OCI-LY7 (cell line): ENCODE data around the gene B3GNT5.

Experiments used
- CTCF ChIP-seq: fragments of 200-600 bp; sonication (generic); conservative IDR thresholded peaks from 2 replicates; pipeline ENCODE4 v1.5.1; 2014; ENCODE audit warnings: mild to moderate bottlenecking, antibody characterized with exemption, low read length, moderate library complexity, mixed read lengths
- EZH2phosphoT487 ChIP-seq: fragments of 200-600 bp; sonication (generic); IDR thresholded peaks from 2 replicates; pipeline ENCODE4 v1.6.1; 2018; ENCODE audit warnings: low read depth, borderline replicate concordance, mild to moderate bottlenecking, mixed run types, antibody characterized with exemption, low read length, moderate library complexity, mixed read lengths

GRCh38 chr3:183220828-183221227, 32.2 kb upstream of the B3GNT5 start:
- TF ChIP-seq CTCF (no peak), EZH2phosphoT487 (no peak)
